Karpas-422 (cell line): ENCODE measurements around the gene SUSD4. TPM values are rescaled to one million over a fixed set of nuclear protein-coding genes. Genes with fewer than 3 reads are reported as not detected.

Experiments used
- DNase-seq: peaks from one replicate; pipeline ENCODE4 v3.0.0-alpha.2; 2015
- H2AFZ ChIP-seq: fragments of 200-600 bp; sonication (generic); 2 replicates; pipeline ENCODE4 v1.6.1; 2014; ENCODE audit warnings: antibody characterized with exemption, low read length, mixed read lengths
- H3K27ac ChIP-seq: fragments of 200-600 bp; sonication (generic); 2 replicates; pipeline ENCODE4 v1.5.1; 2014; ENCODE audit warnings: mild to moderate bottlenecking, low read length, moderate library complexity
- H3K27me3 ChIP-seq: fragments of 200-600 bp; sonication (generic); 2 replicates; pipeline ENCODE4 v1.6.1; 2014; ENCODE audit warnings: low read length, mixed read lengths
- H3K36me3 ChIP-seq: fragments of 200-600 bp; sonication (generic); 2 replicates; pipeline ENCODE4 v1.6.1; 2014; ENCODE audit warnings: low read length, mixed read lengths; ENCODE audit not compliant: insufficient read depth
- H3K4me1 ChIP-seq: fragments of 200-600 bp; sonication (generic); 2 replicates; pipeline ENCODE4 v1.6.1; 2014; ENCODE audit warnings: mild to moderate bottlenecking, low read length, mixed read lengths
- H3K4me2 ChIP-seq: fragments of 200-600 bp; sonication (generic); 2 replicates; pipeline ENCODE4 v1.6.1; 2014; ENCODE audit warnings: low read length, low read depth, mild to moderate bottlenecking; ENCODE audit not compliant: poor library complexity, severe bottlenecking
- H3K4me3 ChIP-seq: fragments of 200-600 bp; sonication (generic); 2 replicates; pipeline ENCODE4 v1.5.1; 2014; ENCODE audit warnings: mild to moderate bottlenecking, antibody characterized with exemption, low read length, mixed read lengths
- H3K79me2 ChIP-seq: fragments of 200-600 bp; sonication (generic); 2 replicates; pipeline ENCODE4 v1.6.1; 2014; ENCODE audit warnings: mild to moderate bottlenecking, low read length, mixed read lengths
- H3K9ac ChIP-seq: fragments of 200-600 bp; sonication (generic); 2 replicates; pipeline ENCODE4 v1.6.0; 2014; ENCODE audit warnings: low read length
- H3K9me2 ChIP-seq: fragments of 200-600 bp; sonication (generic), shearing (Covaris generic); replicated peaks from 2 replicates; pipeline ENCODE4 v1.6.0; 2014; ENCODE audit warnings: mild to moderate bottlenecking, low read length, moderate library complexity; ENCODE audit not compliant: insufficient read depth
- H3K9me3 ChIP-seq: fragments of 300-700, 200-600 bp; sonication (generic); 2 replicates; pipeline ENCODE4 v1.6.1; 2014; ENCODE audit warnings: low read length, mixed read lengths
- H4K20me1 ChIP-seq: fragments of 200-600 bp; sonication (generic); 2 replicates; pipeline ENCODE4 v1.6.1; 2014; ENCODE audit warnings: mild to moderate bottlenecking, antibody characterized with exemption, low read length, low read depth; ENCODE audit not compliant: insufficient read depth
- total RNA-seq: library from RNA; depleted of rRNA; stranded (reverse); fragments of >200 nt; shearing (Covaris generic); gene quantifications from 2 replicates; pipeline ENCODE4 v1.2.3, GENCODE V29; 2014; ENCODE audit warnings: low replicate concordance

Gene SUSD4
- total RNA-seq, 1 experiment from 2014 or later: 0.34 TPM

GRCh38 chr1:223234534-223234933 lies 129.4 kb downstream of the SUSD4 start:
- H3K4me2 ChIP-seq: no peak overlapping the region
- no peak overlapping the region for H2AFZ ChIP-seq
- no peak overlapping the region for H3K4me3 ChIP-seq
- H3K4me1 ChIP-seq: no peaks in the 10 kb centered on the region
- H3K79me2 ChIP-seq: no peaks in the 10 kb centered on the region
- no peak overlapping the region for H3K27ac ChIP-seq
- no peaks in the 10 kb centered on the region for H4K20me1 ChIP-seq
- H3K36me3 ChIP-seq: no peaks in the 10 kb centered on the region
- H3K9me3 ChIP-seq: no peaks in the 10 kb centered on the region
- no peaks in the 10 kb centered on the region for H3K9me2 ChIP-seq
- H3K9ac ChIP-seq: no peak overlapping the region
- H3K27me3 ChIP-seq: no peaks in the 10 kb centered on the region
- no peak for DNase-seq

- no peaks in the 10 kb centered on the region for H3K36me3 ChIP-seq
- H3K4me1 ChIP-seq: no peaks in the 10 kb centered on the region
- no peaks in the 10 kb centered on the region for H3K27me3 ChIP-seq
- no peak overlapping the region for H3K27ac ChIP-seq
- no peak overlapping the region for H3K9ac ChIP-seq
- no peak overlapping the region for H2AFZ ChIP-seq
- H3K4me2 ChIP-seq: no peak overlapping the region
- H3K9me3 ChIP-seq: no peaks in the 10 kb centered on the region
- no peaks in the 10 kb centered on the region for H3K9me2 ChIP-seq
- no peak for DNase-seq
- H3K4me3 ChIP-seq: no peak overlapping the region
- no peaks in the 10 kb centered on the region for H3K79me2 ChIP-seq
- H4K20me1 ChIP-seq: no peaks in the 10 kb centered on the region
Observed at GRCh38 chr1:223234170-223234514, 129.8 kb downstream of the SUSD4 start.

GRCh38 chr1:223233410-223234169 lies 130.4 kb downstream of the SUSD4 start:
- H3K9me2 ChIP-seq: no peaks in the 10 kb centered on the region
- H3K36me3 ChIP-seq: no peaks in the 10 kb centered on the region
- DNase-seq: no peak
- H3K4me1 ChIP-seq: no peaks in the 10 kb centered on the region
- no peaks in the 10 kb centered on the region for H3K27me3 ChIP-seq
- no peaks in the 10 kb centered on the region for H3K9me3 ChIP-seq
- H4K20me1 ChIP-seq: no peaks in the 10 kb centered on the region
- H3K27ac ChIP-seq: no peak overlapping the region
- H3K79me2 ChIP-seq: no peaks in the 10 kb centered on the region
- H2AFZ ChIP-seq: no peak overlapping the region
- H3K9ac ChIP-seq: no peak overlapping the region
- H3K4me3 ChIP-seq: no peak overlapping the region
- no peak overlapping the region for H3K4me2 ChIP-seq

- no peaks in the 10 kb centered on the region for H3K9me2 ChIP-seq
- H3K4me2 ChIP-seq: no peak overlapping the region
- H2AFZ ChIP-seq: no peak overlapping the region
- H3K9ac ChIP-seq: no peak overlapping the region
- no peak overlapping the region for H3K4me3 ChIP-seq
- no peak overlapping the region for H3K27ac ChIP-seq
- no peak for DNase-seq
- H3K79me2 ChIP-seq: no peaks in the 10 kb centered on the region
- H3K9me3 ChIP-seq: no peaks in the 10 kb centered on the region
- no peaks in the 10 kb centered on the region for H3K36me3 ChIP-seq
- H3K27me3 ChIP-seq: no peaks in the 10 kb centered on the region
- no peaks in the 10 kb centered on the region for H3K4me1 ChIP-seq
- no peaks in the 10 kb centered on the region for H4K20me1 ChIP-seq
Observed at GRCh38 chr1:223233019-223233409, 131.0 kb downstream of the SUSD4 start.

- Histone ChIP-seq H3K36me3 (no peaks in the 10 kb centered on the region), H3K9me3 (no peaks in the 10 kb centered on the region), H3K79me2 (no peaks in the 10 kb centered on the region), H3K4me2 (no peak overlapping the region), H3K4me1 (no peaks in the 10 kb centered on the region), H4K20me1 (no peaks in the 10 kb centered on the region), H3K9me2 (no peaks in the 10 kb centered on the region), H3K4me3 (no peak overlapping the region), H3K27ac (no peak overlapping the region), H2AFZ (no peak overlapping the region), H3K9ac (no peak overlapping the region), H3K27me3 (no peaks in the 10 kb centered on the region)
- no peak for DNase-seq
Observed at GRCh38 chr1:223231581-223231980, 132.4 kb downstream of the SUSD4 start.

GRCh38 chr1:223231011-223231572 lies 132.9 kb downstream of the SUSD4 start:
- H3K79me2 ChIP-seq: no peaks in the 10 kb centered on the region
- H3K36me3 ChIP-seq: no peaks in the 10 kb centered on the region
- H4K20me1 ChIP-seq: no peaks in the 10 kb centered on the region
- H2AFZ ChIP-seq: no peak overlapping the region
- no peaks in the 10 kb centered on the region for H3K9me2 ChIP-seq
- H3K27me3 ChIP-seq: no peaks in the 10 kb centered on the region
- no peaks in the 10 kb centered on the region for H3K4me1 ChIP-seq
- DNase-seq: no peak
- no peak overlapping the region for H3K27ac ChIP-seq
- no peak overlapping the region for H3K9ac ChIP-seq
- no peaks in the 10 kb centered on the region for H3K9me3 ChIP-seq
- no peak overlapping the region for H3K4me3 ChIP-seq
- no peak overlapping the region for H3K4me2 ChIP-seq

GRCh38 chr1:223230161-223230881 lies 133.7 kb downstream of the SUSD4 start:
- Histone ChIP-seq H3K9ac (no peak overlapping the region), H4K20me1 (no peaks in the 10 kb centered on the region), H3K4me2 (no peak overlapping the region), H3K36me3 (no peaks in the 10 kb centered on the region), H3K27me3 (no peaks in the 10 kb centered on the region), H3K27ac (no peak overlapping the region), H3K9me2 (no peaks in the 10 kb centered on the region), H3K4me3 (no peak overlapping the region), H3K79me2 (no peaks in the 10 kb centered on the region), H3K4me1 (no peaks in the 10 kb centered on the region), H3K9me3 (no peaks in the 10 kb centered on the region), H2AFZ (no peak overlapping the region)
- DNase-seq: no peak

GRCh38 chr1:223229756-223230155 lies 134.2 kb downstream of the SUSD4 start:
- no peaks in the 10 kb centered on the region for H3K9me2 ChIP-seq
- no peak overlapping the region for H3K27ac ChIP-seq
- no peak overlapping the region for H3K9ac ChIP-seq

More at GRCh38 chr1:223229756-223230155, 134.2 kb downstream of the SUSD4 start:
- Histone ChIP-seq H3K4me1 (no peaks in the 10 kb centered on the region), H3K9me3 (no peaks in the 10 kb centered on the region), H3K4me3 (no peak overlapping the region), H4K20me1 (no peaks in the 10 kb centered on the region), H2AFZ (no peak overlapping the region), H3K4me2 (no peak overlapping the region), H3K36me3 (no peaks in the 10 kb centered on the region), H3K79me2 (no peaks in the 10 kb centered on the region), H3K27me3 (no peaks in the 10 kb centered on the region)
- no peak for DNase-seq
